MM.1S (cell line): ENCODE data around the gene TIPIN.

Experiments
- EZH2 ChIP-seq: fragments of 300-600 bp; sonication (generic); optimal IDR thresholded peaks from 2 replicates; pipeline ENCODE3; 2017; ENCODE audit warnings: low read depth, mild to moderate bottlenecking, antibody characterized with exemption, low read length, mixed read lengths
- TF ChIP-seq, protein P1 (sequence below): fragments of 300-600 bp; sonication (generic); IDR thresholded peaks from 2 replicates; pipeline ENCODE4 v1.5.1; 2016; ENCODE audit warnings: antibody characterized with exemption, low read length, mixed read lengths

DNA sequence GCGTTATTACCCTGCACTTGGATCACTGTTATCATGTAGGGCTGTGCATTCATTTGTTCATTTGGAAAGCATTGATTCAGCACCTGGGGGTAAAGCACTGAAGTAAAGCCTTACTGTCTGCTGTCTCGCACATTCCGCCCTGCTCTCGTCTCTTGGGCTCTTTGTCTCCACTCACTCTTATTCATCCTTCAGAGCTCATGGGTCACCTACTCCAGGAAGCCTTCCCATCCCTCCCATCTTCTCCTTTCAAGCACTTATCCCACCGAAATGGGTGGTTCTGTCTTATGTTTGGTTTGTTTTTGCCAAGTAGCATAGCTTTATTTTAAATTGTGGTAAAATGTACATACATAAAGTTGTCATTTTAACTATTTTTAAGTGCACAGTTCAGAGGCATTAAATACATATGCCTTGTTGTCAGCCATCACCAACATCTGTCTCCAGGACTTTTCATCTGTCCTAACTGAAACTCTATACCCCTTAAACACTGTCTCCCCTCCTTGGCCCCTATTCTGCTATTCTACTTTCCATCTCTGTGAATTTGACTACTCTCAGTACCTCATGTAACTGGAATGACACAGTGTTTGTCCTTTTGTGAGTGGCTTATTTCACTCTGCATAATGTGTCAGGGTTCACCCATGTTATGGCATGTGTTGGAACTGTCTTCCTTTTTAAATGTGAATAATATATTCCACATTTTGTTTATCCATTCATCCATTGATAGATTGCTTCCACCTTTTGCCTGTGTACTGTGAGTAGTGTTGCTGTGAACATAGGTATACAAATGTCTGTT, 53.8 kb downstream of the TIPIN start:
- TF ChIP-seq, protein P1, sequence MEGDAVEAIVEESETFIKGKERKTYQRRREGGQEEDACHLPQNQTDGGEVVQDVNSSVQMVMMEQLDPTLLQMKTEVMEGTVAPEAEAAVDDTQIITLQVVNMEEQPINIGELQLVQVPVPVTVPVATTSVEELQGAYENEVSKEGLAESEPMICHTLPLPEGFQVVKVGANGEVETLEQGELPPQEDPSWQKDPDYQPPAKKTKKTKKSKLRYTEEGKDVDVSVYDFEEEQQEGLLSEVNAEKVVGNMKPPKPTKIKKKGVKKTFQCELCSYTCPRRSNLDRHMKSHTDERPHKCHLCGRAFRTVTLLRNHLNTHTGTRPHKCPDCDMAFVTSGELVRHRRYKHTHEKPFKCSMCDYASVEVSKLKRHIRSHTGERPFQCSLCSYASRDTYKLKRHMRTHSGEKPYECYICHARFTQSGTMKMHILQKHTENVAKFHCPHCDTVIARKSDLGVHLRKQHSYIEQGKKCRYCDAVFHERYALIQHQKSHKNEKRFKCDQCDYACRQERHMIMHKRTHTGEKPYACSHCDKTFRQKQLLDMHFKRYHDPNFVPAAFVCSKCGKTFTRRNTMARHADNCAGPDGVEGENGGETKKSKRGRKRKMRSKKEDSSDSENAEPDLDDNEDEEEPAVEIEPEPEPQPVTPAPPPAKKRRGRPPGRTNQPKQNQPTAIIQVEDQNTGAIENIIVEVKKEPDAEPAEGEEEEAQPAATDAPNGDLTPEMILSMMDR = no peak
- TF ChIP-seq EZH2 = no peak
